Nephron (organoid): ENCODE results near the gene PARD3.

Experiments
- H3K27ac Mint-ChIP-seq, 3 experiments: 2 replicates each; pipeline ENCODE4 v1.8.0; 2020; ENCODE audit warnings: mixed read lengths in 3 of 3, mild to moderate bottlenecking in 2 of 3, moderate library complexity in 1 of 3
- H3K27me3 Mint-ChIP-seq: 2 replicates; pipeline ENCODE4 v1.8.0; 2021; ENCODE audit warnings: low read depth, mild to moderate bottlenecking, moderate library complexity, mixed read lengths
- H3K36me3 Mint-ChIP-seq: 2 replicates; pipeline ENCODE4 v1.8.0; 2020; ENCODE audit warnings: low read depth, mixed read lengths
- H3K4me1 Mint-ChIP-seq: 2 replicates; pipeline ENCODE4 v1.8.0; 2020; ENCODE audit warnings: mixed read lengths
- H3K4me3 Mint-ChIP-seq, 3 experiments: 2 replicates each; pipeline ENCODE4 v1.8.0; 2020; ENCODE audit warnings: mild to moderate bottlenecking in 3 of 3, mixed read lengths in 3 of 3, moderate library complexity in 2 of 3
- H3K9me3 Mint-ChIP-seq: 2 replicates; pipeline ENCODE4 v1.8.0; 2020; ENCODE audit warnings: mixed read lengths
- CTCF ChIP-seq, 3 experiments: fragments of 200-600 bp; sonication (generic); IDR thresholded peaks; one replicate each; pipeline ENCODE4 v1.5.0; 2021; ENCODE audit warnings: antibody characterized with exemption in 3 of 3; ENCODE audit not compliant: unreplicated experiment in 3 of 3

Gene PARD3

GRCh38 chr10:34286136-34286739 lies 528.9 kb downstream of the PARD3 start:
- no peaks in the 10 kb centered on the region for H3K9me3 Mint-ChIP-seq
- H3K27me3 Mint-ChIP-seq, result no peaks in the 10 kb centered on the region
- H3K4me1 Mint-ChIP-seq, result peaks cover 9% of the 10 kb centered on the region
- H3K27ac Mint-ChIP-seq, result no peak overlapping the region
- no peak for TF ChIP-seq CTCF (IDR thresholded peaks at IDR 0.05; ENCODE audit: unreplicated experiment in 3 of 3)
- H3K4me3 Mint-ChIP-seq, result no peak overlapping the region
- H3K36me3 Mint-ChIP-seq, result peaks cover 9% of the 10 kb centered on the region

- H3K4me3 Mint-ChIP-seq, result no peak overlapping the region
- H3K27ac Mint-ChIP-seq, result no peak overlapping the region
- peaks cover 11% of the 10 kb centered on the region for H3K4me1 Mint-ChIP-seq
- TF ChIP-seq CTCF (IDR thresholded peaks at IDR 0.05; ENCODE audit: unreplicated experiment in 3 of 3), result no peak
- peaks cover 18% of the 10 kb centered on the region for H3K36me3 Mint-ChIP-seq
- no peaks in the 10 kb centered on the region for H3K9me3 Mint-ChIP-seq
- H3K27me3 Mint-ChIP-seq, result no peaks in the 10 kb centered on the region
Observed at GRCh38 chr10:34281661-34282582, 533.2 kb downstream of the PARD3 start.

GRCh38 chr10:34280599-34281374 lies 534.3 kb downstream of the PARD3 start:
- no peak for TF ChIP-seq CTCF (IDR thresholded peaks at IDR 0.05; ENCODE audit: unreplicated experiment in 3 of 3)
- Mint-ChIP-seq H3K4me1 (peaks cover 11% of the 10 kb centered on the region), H3K27me3 (no peaks in the 10 kb centered on the region), H3K27ac (peak overlapping the region; percentile 39 to 76 (median 63)), H3K36me3 (peaks cover 9% of the 10 kb centered on the region), H3K4me3 (no peak overlapping the region), H3K9me3 (no peaks in the 10 kb centered on the region)

GRCh38 chr10:34275626-34276130 lies 539.4 kb downstream of the PARD3 start:
- no peaks in the 10 kb centered on the region for H3K27me3 Mint-ChIP-seq
- H3K4me1 Mint-ChIP-seq, result peaks cover 9% of the 10 kb centered on the region
- peaks cover 15% of the 10 kb centered on the region for H3K36me3 Mint-ChIP-seq
- TF ChIP-seq CTCF (IDR thresholded peaks at IDR 0.05; ENCODE audit: unreplicated experiment in 3 of 3), result no peak
- no peaks in the 10 kb centered on the region for H3K9me3 Mint-ChIP-seq
- H3K4me3 Mint-ChIP-seq, result no peak overlapping the region
- peak overlapping the region in 1 of 3 experiments; percentile 6 for H3K27ac Mint-ChIP-seq

- Mint-ChIP-seq H3K27me3 (no peaks in the 10 kb centered on the region), H3K4me1 (peaks cover 4% of the 10 kb centered on the region), H3K9me3 (no peaks in the 10 kb centered on the region), H3K4me3 (no peak overlapping the region), H3K27ac (no peak overlapping the region), H3K36me3 (peaks cover 12% of the 10 kb centered on the region)
- no peak for TF ChIP-seq CTCF (IDR thresholded peaks at IDR 0.05; ENCODE audit: unreplicated experiment in 3 of 3)
Observed at GRCh38 chr10:34274906-34275305, 540.2 kb downstream of the PARD3 start.
